HG03457 (cell line): ENCODE measurements around the gene DPP10.
"Not testable (repeated sequence)": the region's sequence is repeated elsewhere in the genome, so short reads cannot be mapped to it uniquely, and the experiment has no call there.

Experiments
- ATAC-seq: cut with Tn5 transposase; IDR thresholded peaks from one replicate; pipeline ENCODE4 v1.9.1; 2021; ENCODE audit warnings: moderate number of reproducible peaks; ENCODE audit not compliant: unreplicated experiment

Gene DPP10

GRCh38 chr2:114442510-114442909 lies at the start of gene DPP10:
Gene DPP10 (plus strand): TSS chr2:114442641.
- no peak for ATAC-seq

GRCh38 chr2:114400890-114401289 lies 41.6 kb upstream of the DPP10 start:
- ATAC-seq: no peak

GRCh38 chr2:114405247-114406116 lies 37.0 kb upstream of the DPP10 start:
- ATAC-seq: no peak

- ATAC-seq: no peak
Measured at GRCh38 chr2:114406347-114406746, 36.1 kb upstream of the DPP10 start.

- ATAC-seq: not testable (repeated sequence)
Measured at GRCh38 chr2:114407353-114407752, 35.1 kb upstream of the DPP10 start.

- no peak for ATAC-seq
Measured at GRCh38 chr2:114421781-114422180, 20.7 kb upstream of the DPP10 start.

GRCh38 chr2:114424699-114425098 lies 17.7 kb upstream of the DPP10 start:
- ATAC-seq: no peak

- no peak for ATAC-seq
Measured at GRCh38 chr2:114426756-114427155, 15.7 kb upstream of the DPP10 start.

- ATAC-seq: no peak
Measured at GRCh38 chr2:114436329-114436728, 6.1 kb upstream of the DPP10 start.

GRCh38 chr2:114446571-114446970 lies 4.1 kb downstream of the DPP10 start:
- no peak for ATAC-seq

- ATAC-seq: no peak
Measured at GRCh38 chr2:114450639-114451038, 8.2 kb downstream of the DPP10 start.

GRCh38 chr2:114456566-114456965 lies 14.1 kb downstream of the DPP10 start:
- no peak for ATAC-seq

- ATAC-seq: no peak
Measured at GRCh38 chr2:114457956-114458355, 15.5 kb downstream of the DPP10 start.

- no peak for ATAC-seq
Measured at GRCh38 chr2:114461116-114461515, 18.7 kb downstream of the DPP10 start.

GRCh38 chr2:114464961-114465706 lies 22.7 kb downstream of the DPP10 start:
- ATAC-seq: no peak

GRCh38 chr2:114468343-114468742 lies 25.9 kb downstream of the DPP10 start:
- ATAC-seq: no peak

GRCh38 chr2:114472246-114472645 lies 29.8 kb downstream of the DPP10 start:
- ATAC-seq: no peak

- ATAC-seq: no peak
Measured at GRCh38 chr2:114472726-114473125, 30.3 kb downstream of the DPP10 start.

GRCh38 chr2:114488841-114489530 lies 46.5 kb downstream of the DPP10 start:
- ATAC-seq: no peak

GRCh38 chr2:114495046-114495445 lies 52.6 kb downstream of the DPP10 start:
- no peak for ATAC-seq

- ATAC-seq: no peak
Measured at GRCh38 chr2:114496959-114497358, 54.5 kb downstream of the DPP10 start.
